Measurements from ENCODE around the gene UGT1A6. TPM values are rescaled to one million over a fixed set of nuclear protein-coding genes. Genes with fewer than 3 reads are reported as not detected.

The UGT1A6 gene
- total RNA-seq, 1 experiment from 2014 or later = 549 TPM

- no peaks in the 10 kb centered on the region for H3K9me3 ChIP-seq (ENCODE audit: insufficient read depth, low read depth)
- no peak within 1 kb of the TSS for H3K4me2 ChIP-seq
- H3K79me2 ChIP-seq (ENCODE audit: low read depth) = peaks cover 100% of the 10 kb centered on the region
- peak within 1 kb of the TSS; percentile 22; the same call in 1 of the 2 replicates for H3K27ac ChIP-seq
- H3K36me3 ChIP-seq (ENCODE audit: low read depth) = peaks cover 97% of the 10 kb centered on the region
- no peaks in the 10 kb centered on the region for H3K27me3 ChIP-seq (ENCODE audit: insufficient read depth, low read depth)
- intact Hi-C loops (cut with micrococcal nuclease; ENCODE audit: unreplicated experiment) = no loop called here
- peaks cover 42% of the 10 kb centered on the region for H3K4me1 ChIP-seq (replicated peaks; ENCODE audit: insufficient read depth)
- H3K9me2 ChIP-seq (ENCODE audit: insufficient read depth) = no peaks in the 10 kb centered on the region
- CTCF ChIA-PET = interaction anchor here (0.6 to 1.1 kb wide), 2 partner anchors 226 to 430 kb away, joined by 3 read pairs; no protein-coding TSS in a partner anchor
- no peak for DNase-seq
- peaks cover 78% of the 10 kb centered on the region for H3F3A ChIP-seq (ENCODE audit: insufficient read depth, low read depth)
- H4K20me1 ChIP-seq (ENCODE audit: insufficient read depth) = peaks cover 8% of the 10 kb centered on the region; the same call in 1 of the 2 replicates
- POLR2A ChIA-PET (ENCODE audit: unreplicated experiment) = no interaction called here
- no peak within 1 kb of the TSS for H2AFZ ChIP-seq
- no peak within 1 kb of the TSS for H3K4me3 ChIP-seq
- BruUV-seq (replicated peaks) = TSS peak; percentile 0
- TF ChIP-seq EZH2 (IDR thresholded peaks at IDR 0.05; ENCODE audit: low read depth) (no peak), CTCF (conservative IDR thresholded peaks at IDR 0.05) (no peak)
Measured at GRCh38 chr2:233712611-233713261, 20.0 kb downstream of the UGT1A6 start, which contains the start of gene UGT1A5. UGT1A5 (plus strand) TSS chr2:233712907; CDS start chr2:233712992, 85 bp downstream.

- H3K27me3 ChIP-seq (ENCODE audit: insufficient read depth, low read depth) = no peaks in the 10 kb centered on the region
- peaks cover 37% of the 10 kb centered on the region for H3K4me1 ChIP-seq (replicated peaks; ENCODE audit: insufficient read depth)
- peaks cover 8% of the 10 kb centered on the region; the same call in 1 of the 2 replicates for H4K20me1 ChIP-seq (ENCODE audit: insufficient read depth)
- no peaks in the 10 kb centered on the region for H3K9me3 ChIP-seq (ENCODE audit: insufficient read depth, low read depth)
- TF ChIP-seq CTCF (conservative IDR thresholded peaks at IDR 0.05) (no peak), EZH2 (IDR thresholded peaks at IDR 0.05; ENCODE audit: low read depth) (no peak)
- no TSS peak for BruUV-seq (replicated peaks)
- H2AFZ ChIP-seq = no peak overlapping the region
- CTCF ChIA-PET = no interaction called here
- H3K9me2 ChIP-seq (ENCODE audit: insufficient read depth) = no peaks in the 10 kb centered on the region
- POLR2A ChIA-PET (ENCODE audit: unreplicated experiment) = no interaction called here
- H3K36me3 ChIP-seq (ENCODE audit: low read depth) = peaks cover 97% of the 10 kb centered on the region
- intact Hi-C loops (cut with micrococcal nuclease; ENCODE audit: unreplicated experiment) = no loop called here
- H3K4me2 ChIP-seq = no peak overlapping the region
- H3K79me2 ChIP-seq (ENCODE audit: low read depth) = peaks cover 100% of the 10 kb centered on the region
- peaks cover 78% of the 10 kb centered on the region; the same call in 1 of the 2 replicates for H3F3A ChIP-seq (ENCODE audit: insufficient read depth, low read depth)
- H3K4me3 ChIP-seq = no peak overlapping the region
- no peak overlapping the region for H3K27ac ChIP-seq
- DNase-seq = peak in 1 of 2 experiments; percentile 28
Measured at GRCh38 chr2:233713262-233713615, 20.5 kb downstream of the UGT1A6 start.

- Histone ChIP-seq H3K79me2 (ENCODE audit: low read depth) (peaks cover 100% of the 10 kb centered on the region), H3K4me2 (no peak overlapping the region), H3K4me3 (no peak overlapping the region), H3K27ac (peak overlapping the region; percentile 13), H3K27me3 (ENCODE audit: insufficient read depth, low read depth) (no peaks in the 10 kb centered on the region), H3K36me3 (ENCODE audit: low read depth) (peaks cover 97% of the 10 kb centered on the region), H3K9me2 (ENCODE audit: insufficient read depth) (no peaks in the 10 kb centered on the region), H3K4me1 (replicated peaks; ENCODE audit: insufficient read depth) (peaks cover 29% of the 10 kb centered on the region), H2AFZ (no peak overlapping the region), H4K20me1 (ENCODE audit: insufficient read depth) (peaks cover 8% of the 10 kb centered on the region; the same call in 1 of the 2 replicates), H3K9me3 (ENCODE audit: insufficient read depth, low read depth) (no peaks in the 10 kb centered on the region), H3F3A (ENCODE audit: insufficient read depth, low read depth) (peaks cover 79% of the 10 kb centered on the region; the same call in 1 of the 2 replicates)
- POLR2A ChIA-PET (ENCODE audit: unreplicated experiment) = no interaction called here
- no TSS peak for BruUV-seq (replicated peaks)
- intact Hi-C loops (cut with micrococcal nuclease; ENCODE audit: unreplicated experiment) = no loop called here
- TF ChIP-seq CTCF (conservative IDR thresholded peaks at IDR 0.05) (no peak), EZH2 (IDR thresholded peaks at IDR 0.05; ENCODE audit: low read depth) (no peak)
- DNase-seq = no peak
- CTCF ChIA-PET = no interaction called here
Measured at GRCh38 chr2:233714121-233714520, 21.4 kb downstream of the UGT1A6 start.
